Measurements from ENCODE around the gene C6orf120.
A peak's percentile ranks its signal among the peaks of the same experiment; 100 is the strongest.
"Not testable (repeated sequence)": the region's sequence is repeated elsewhere in the genome, so short reads cannot be mapped to it uniquely, and the experiment has no call there.

Gene C6orf120

DNA sequence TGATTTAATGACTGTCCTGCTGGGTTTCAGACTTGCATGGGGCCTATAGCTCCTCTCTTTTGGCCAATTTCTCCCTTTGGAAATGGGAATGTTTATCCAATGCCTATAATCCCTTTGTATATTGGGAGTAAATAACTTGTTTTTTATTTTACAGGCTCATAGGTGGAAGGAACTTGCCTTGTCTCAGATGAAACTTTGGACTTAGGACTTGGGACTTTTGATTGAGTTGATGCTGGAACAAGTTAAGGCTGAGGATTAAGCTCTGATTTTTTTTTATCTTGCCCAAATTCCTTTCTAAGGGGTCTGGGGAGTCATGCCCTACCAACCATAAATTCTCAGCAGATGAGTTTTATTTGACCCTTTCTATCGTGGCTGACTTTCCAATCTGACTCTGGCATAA, 23.6 kb upstream of the C6orf120 start:
- DNase-seq (ENCODE audit: low read depth in 2 of 2), result no peak

GRCh38 chr6:169684056-169684455, 17.9 kb upstream of the C6orf120 start:
- no peak for DNase-seq (ENCODE audit: low read depth in 2 of 2)

DNA sequence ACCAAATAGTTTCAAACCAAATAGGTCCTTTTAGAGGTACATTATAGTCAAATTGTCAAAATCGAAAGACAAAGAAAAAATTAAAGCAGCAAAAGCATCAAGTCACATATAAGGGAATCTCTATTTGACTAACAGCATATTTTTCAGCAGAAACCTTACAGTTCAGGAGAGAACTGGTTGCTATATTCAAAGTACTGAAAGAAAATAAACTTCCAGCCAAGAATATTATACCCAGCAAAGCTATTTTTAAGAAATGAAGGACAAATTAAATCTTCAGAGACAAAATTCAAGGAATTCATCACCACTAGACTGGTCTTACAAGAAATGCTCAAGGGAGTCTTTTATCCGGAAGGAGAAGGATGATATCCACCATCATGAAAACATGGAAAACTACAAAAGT, 16.1 kb upstream of the C6orf120 start:
- no peak for DNase-seq (ENCODE audit: low read depth in 2 of 2)

DNA sequence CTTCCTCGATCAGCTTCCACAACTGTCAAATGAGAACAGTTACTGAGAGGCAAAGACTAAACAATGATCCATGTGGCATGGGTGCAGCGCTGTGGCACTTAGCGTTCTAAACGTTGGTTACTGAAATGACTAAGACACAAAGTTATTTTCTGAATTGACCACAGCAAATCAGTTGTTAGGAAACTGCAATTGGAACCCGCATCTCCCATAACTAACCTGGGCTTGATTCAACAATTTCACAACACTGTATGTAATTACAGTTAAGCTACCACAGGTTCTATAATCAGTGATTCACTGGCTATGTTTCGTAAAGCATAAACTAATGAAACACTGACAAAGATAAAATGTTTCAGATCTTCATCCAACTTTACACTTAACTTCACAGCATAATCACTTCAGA, 12.6 kb upstream of the C6orf120 start:
- DNase-seq (ENCODE audit: low read depth in 2 of 2), result peak; percentile 34 to 35

- DNase-seq (ENCODE audit: low read depth in 2 of 2), result no peak
Observed at GRCh38 chr6:169691260-169691659, 10.7 kb upstream of the C6orf120 start.

DNA sequence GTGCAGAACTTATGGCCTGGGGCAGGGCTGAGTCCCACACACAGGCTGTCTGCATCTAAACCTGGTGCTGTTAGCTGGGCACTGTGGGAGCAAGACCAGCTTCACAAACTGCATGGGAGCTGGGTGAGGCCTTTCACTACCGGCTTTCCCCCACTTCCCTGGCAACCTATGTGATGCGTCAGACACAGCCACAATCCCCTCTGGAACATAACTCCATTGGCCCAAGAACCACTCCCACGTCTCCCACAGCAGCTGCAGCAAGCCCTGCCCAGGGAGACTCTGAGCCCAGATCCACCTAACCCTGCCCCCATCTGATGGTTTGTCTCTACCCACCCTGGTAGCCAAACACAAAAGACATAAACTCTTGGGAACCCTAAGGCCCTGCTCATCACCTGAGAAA, 9.4 kb upstream of the C6orf120 start:
- DNase-seq (ENCODE audit: low read depth in 2 of 2), result no peak

DNA sequence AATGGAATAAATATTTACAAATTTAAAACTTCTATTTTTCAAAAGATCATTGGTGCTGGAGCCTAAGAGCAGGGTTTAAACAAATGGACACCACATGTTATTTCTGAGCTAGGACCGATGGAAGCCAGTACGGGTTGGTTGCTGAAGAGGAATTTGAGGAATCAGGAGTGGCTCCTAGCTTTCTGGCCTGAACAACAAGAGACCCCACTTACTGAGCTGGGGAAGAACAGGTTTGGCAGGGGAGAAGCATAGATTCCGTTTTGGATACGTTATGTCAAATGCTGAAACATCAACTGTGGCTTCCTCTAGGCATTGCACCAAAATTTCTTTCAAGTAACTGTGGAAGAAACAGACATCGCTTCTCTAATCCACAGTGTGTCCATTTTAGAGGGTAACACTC, 6.8 kb upstream of the C6orf120 start:
- DNase-seq (ENCODE audit: low read depth in 2 of 2), result no peak

DNA sequence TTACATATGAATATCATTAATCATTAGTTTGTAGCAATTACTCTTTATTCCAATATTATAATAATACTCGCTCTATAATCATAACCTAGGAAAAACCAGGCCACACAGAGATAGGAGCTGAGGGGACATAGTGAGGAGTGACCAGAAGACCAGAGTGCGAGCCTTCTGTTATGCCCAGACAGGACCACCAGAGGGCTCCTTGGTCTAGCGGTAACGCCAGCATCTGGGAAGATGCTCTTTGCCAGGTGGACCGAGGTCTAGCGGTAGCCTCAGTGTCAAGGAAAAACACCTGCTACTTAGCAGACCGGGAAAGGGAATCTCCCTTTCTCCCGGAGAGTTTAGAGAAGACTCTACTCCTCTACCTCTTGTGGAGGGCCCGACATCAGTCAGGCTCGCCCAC, 4.8 kb upstream of the C6orf120 start:
- not testable (repeated sequence) for DNase-seq (ENCODE audit: low read depth in 2 of 2)

DNA sequence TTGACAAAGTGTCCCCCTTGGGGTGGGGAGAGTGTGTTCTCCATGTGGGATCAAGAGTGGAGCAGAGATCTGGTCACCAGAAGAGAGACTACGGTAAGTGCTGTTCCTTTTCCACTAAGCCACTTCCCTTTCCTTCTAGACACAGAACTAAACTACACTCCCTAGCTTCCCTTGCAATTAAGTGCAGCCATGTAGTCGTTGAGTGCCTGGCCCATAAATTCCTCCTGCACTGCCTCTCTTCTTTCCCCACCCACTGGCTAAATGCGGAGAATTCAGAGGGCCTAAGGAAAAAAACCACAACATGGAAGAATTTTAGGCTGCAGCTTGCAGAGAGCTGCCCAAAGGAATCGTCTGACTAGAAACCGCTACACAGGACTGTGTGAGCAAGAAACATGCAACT, 1.6 kb upstream of the C6orf120 start:
- peak in 1 of 2 experiments; percentile 51 for DNase-seq (ENCODE audit: low read depth in 2 of 2)

GRCh38 chr6:169701311-169701953, 494 bp upstream of the C6orf120 start:
- no peak for DNase-seq (ENCODE audit: low read depth in 2 of 2)

DNA sequence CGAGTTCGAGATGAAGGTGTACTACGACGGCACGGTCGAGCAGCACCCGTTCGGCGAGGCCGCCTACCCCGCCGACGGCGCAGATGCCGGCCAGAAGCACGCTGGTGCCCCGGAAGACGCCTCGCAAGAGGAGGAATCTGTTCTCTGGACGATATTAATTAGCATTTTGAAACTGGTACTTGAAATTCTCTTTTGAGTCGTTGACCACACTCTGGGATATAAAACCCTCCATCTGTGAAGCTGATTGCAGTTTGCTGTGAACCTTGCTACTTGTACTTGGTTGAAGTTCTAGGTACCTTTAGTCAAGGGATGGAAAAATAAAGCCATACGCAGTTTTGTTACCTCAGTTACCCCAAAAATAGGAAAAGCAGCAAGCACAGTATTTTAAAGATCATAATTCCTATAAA, 917 bp downstream of the C6orf120 start:
- no peak for DNase-seq (ENCODE audit: low read depth in 2 of 2)

DNA sequence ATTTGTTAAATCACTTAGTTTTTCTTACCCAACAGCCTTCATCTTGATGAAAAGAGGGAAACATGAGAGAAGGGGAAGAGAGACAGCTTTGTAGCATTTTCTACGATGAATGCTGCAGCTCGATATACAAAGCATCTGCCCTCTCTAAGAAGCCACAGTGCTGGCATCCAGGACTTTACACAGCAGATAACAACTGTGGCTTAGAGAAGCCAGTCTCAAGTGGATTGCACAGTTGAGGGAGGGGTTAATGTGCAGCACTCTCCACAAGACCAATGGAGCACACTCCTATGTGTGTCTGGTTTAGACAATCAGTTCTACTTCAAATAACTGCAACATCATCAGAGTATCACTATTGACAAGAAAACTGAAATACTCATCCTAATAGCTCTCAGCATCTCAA, 5.8 kb downstream of the C6orf120 start:
- DNase-seq (ENCODE audit: low read depth in 2 of 2), result no peak

- DNase-seq (ENCODE audit: low read depth in 2 of 2), result no peak
Observed at GRCh38 chr6:169709293-169709692, 7.4 kb downstream of the C6orf120 start.

- DNase-seq (ENCODE audit: low read depth in 2 of 2), result no peak
Observed at GRCh38 chr6:169710009-169710408, 8.1 kb downstream of the C6orf120 start.

GRCh38 chr6:169714178-169714577, 12.3 kb downstream of the C6orf120 start:
- no peak for DNase-seq (ENCODE audit: low read depth in 2 of 2)

DNA sequence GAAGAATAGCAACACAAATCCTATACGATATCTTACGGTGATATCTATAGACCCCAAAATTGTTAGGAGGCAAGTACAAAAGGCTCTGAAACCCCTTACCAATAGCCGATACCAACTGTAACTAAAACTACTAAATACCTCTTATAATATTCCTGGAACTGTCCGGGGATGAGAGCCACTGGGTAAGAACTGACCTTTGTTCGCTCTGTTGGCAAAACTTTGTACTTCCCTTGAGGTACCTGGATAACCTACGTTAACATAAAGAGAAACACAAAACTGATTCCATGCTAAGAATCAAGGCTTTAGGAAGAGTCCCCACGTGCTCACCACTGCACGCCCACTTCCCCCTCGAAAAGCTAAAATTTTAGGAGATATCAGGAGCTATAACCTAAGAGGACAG, 12.7 kb downstream of the C6orf120 start:
- no peak for DNase-seq (ENCODE audit: low read depth in 2 of 2)

DNA sequence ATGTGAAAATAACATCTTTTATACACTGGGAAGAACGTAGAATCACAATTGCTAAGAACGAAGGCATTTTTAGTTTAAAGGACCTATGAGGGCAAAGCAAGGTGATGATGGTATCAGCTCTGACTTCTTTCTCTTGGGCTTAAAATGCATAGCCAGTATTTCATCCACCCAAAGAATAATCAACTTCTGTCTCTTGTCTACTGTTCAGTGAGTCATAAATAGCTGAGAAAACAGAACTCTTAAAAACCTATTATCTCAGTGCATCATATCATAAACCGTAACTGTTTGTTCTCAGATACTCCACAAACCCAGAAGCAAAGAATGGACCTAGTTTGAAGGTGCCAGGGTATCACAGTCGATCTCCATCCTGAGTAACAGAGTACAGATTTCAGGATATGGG, 17.2 kb downstream of the C6orf120 start:
- DNase-seq (ENCODE audit: low read depth in 2 of 2), result no peak

- DNase-seq (ENCODE audit: low read depth in 2 of 2), result no peak
Observed at GRCh38 chr6:169720207-169720855, 18.4 kb downstream of the C6orf120 start.

GRCh38 chr6:169722362-169723199, 20.7 kb downstream of the C6orf120 start:
- peak in 1 of 2 experiments; percentile 30 for DNase-seq (ENCODE audit: low read depth in 2 of 2)

- no peak for DNase-seq (ENCODE audit: low read depth in 2 of 2)
Observed at GRCh38 chr6:169723200-169723909, 21.4 kb downstream of the C6orf120 start.

- no peak for DNase-seq (ENCODE audit: low read depth in 2 of 2)
Observed at GRCh38 chr6:169723991-169724493, 22.1 kb downstream of the C6orf120 start.

Measured in fibroblast of skin of left quadriceps (primary cell).